Neural cell (in vitro differentiated cells): ENCODE data around the gene CDR2. TPM values are rescaled to one million over a fixed set of nuclear protein-coding genes. Genes with fewer than 3 reads are reported as not detected.
"Not testable (repeated sequence)": the region's sequence is repeated elsewhere in the genome, so short reads cannot be mapped to it uniquely, and the experiment has no call there.

Experiments used
- H2AFZ ChIP-seq: fragments of 200-600, 300-800 bp; sonication (generic), shearing (Covaris generic); 2 replicates; pipeline ENCODE4 v1.6.0; 2014; ENCODE audit warnings: low read depth, mild to moderate bottlenecking, antibody characterized with exemption, low read length, moderate library complexity
- H3F3A ChIP-seq: fragments of 200-600 bp; shearing (Covaris generic); 2 replicates; pipeline ENCODE4 v1.6.1; 2016; ENCODE audit warnings: mild to moderate bottlenecking, moderate library complexity, mixed read lengths, antibody characterized with exemption, low read length; ENCODE audit not compliant: insufficient read depth, poor library complexity, severe bottlenecking
- H3K27ac ChIP-seq: fragments of 200-600, 300-800 bp; sonication (generic), shearing (Covaris generic); 2 replicates; pipeline ENCODE4 v1.5.1; 2014; ENCODE audit warnings: mild to moderate bottlenecking, low read length, moderate library complexity
- H3K27me3 ChIP-seq: fragments of 300-800, 200-600 bp; sonication (generic), shearing (Covaris generic); 2 replicates; pipeline ENCODE4 v1.6.0; 2014; ENCODE audit warnings: mild to moderate bottlenecking, low read depth, low read length, moderate library complexity; ENCODE audit not compliant: insufficient read depth
- H3K36me3 ChIP-seq: fragments of 300-800, 200-600 bp; sonication (generic), shearing (Covaris generic); 2 replicates; pipeline ENCODE4 v1.5.1; 2014; ENCODE audit warnings: mild to moderate bottlenecking, antibody characterized with exemption, low read length, moderate library complexity; ENCODE audit not compliant: insufficient read depth
- H3K4me2 ChIP-seq: fragments of 300-800, 200-600 bp; sonication (generic), shearing (Covaris generic); 2 replicates; pipeline ENCODE4 v1.6.0; 2014; ENCODE audit warnings: mild to moderate bottlenecking, low read length
- H3K4me3 ChIP-seq: fragments of 300-800, 200-600 bp; sonication (generic), shearing (Covaris generic); 2 replicates; pipeline ENCODE4 v1.5.1; 2014; ENCODE audit warnings: mild to moderate bottlenecking, low read length, moderate library complexity
- H3K79me2 ChIP-seq: fragments of 200-600 bp; shearing (Covaris generic); replicated peaks from 2 replicates; pipeline ENCODE4 v1.6.0; 2014; ENCODE audit warnings: mild to moderate bottlenecking, low read length, moderate library complexity; ENCODE audit not compliant: insufficient read depth
- H3K9ac ChIP-seq: fragments of 300-800, 200-600 bp; sonication (generic), shearing (Covaris generic); 2 replicates; pipeline ENCODE4 v1.6.1; 2016; ENCODE audit warnings: mild to moderate bottlenecking, low read length, mixed read lengths
- H3K9me2 ChIP-seq: fragments of 200-600 bp; shearing (Covaris generic); 2 replicates; pipeline ENCODE4 v1.6.1; 2016; ENCODE audit warnings: mild to moderate bottlenecking, low read length, mixed read lengths; ENCODE audit not compliant: insufficient read depth
- H3K9me3 ChIP-seq: fragments of 200-600, 300-800 bp; sonication (generic), shearing (Covaris generic); 2 replicates; pipeline ENCODE4 v1.6.1; 2016; ENCODE audit warnings: mild to moderate bottlenecking, mixed run types, low read length, moderate library complexity, mixed read lengths
- H4K20me1 ChIP-seq: fragments of 200-600 bp; shearing (Covaris generic); 2 replicates; pipeline ENCODE4 v1.6.1; 2016; ENCODE audit warnings: mild to moderate bottlenecking, mixed run types; ENCODE audit not compliant: insufficient read depth
- EP300 ChIP-seq: fragments of 450-650 bp; conservative IDR thresholded peaks from 2 replicates; pipeline ENCODE4 v1.6.1; 2014; ENCODE audit warnings: antibody characterized with exemption, mild to moderate bottlenecking, moderate library complexity; ENCODE audit not compliant: poor library complexity, severe bottlenecking
- EZH2 ChIP-seq: fragments of 200-600, 300-800 bp; shearing (Covaris generic), sonication (generic); IDR thresholded peaks from 2 replicates; pipeline ENCODE4 v1.6.1; 2014; ENCODE audit warnings: antibody characterized with exemption, low read length, borderline replicate concordance, mild to moderate bottlenecking; ENCODE audit not compliant: insufficient read depth, poor library complexity, severe bottlenecking
- MXI1 ChIP-seq: fragments of 450-650 bp; conservative IDR thresholded peaks from 2 replicates; pipeline ENCODE4 v1.6.1; 2014; ENCODE audit warnings: antibody characterized with exemption, mild to moderate bottlenecking; ENCODE audit not compliant: poor library complexity, severe bottlenecking
- POLR2AphosphoS5 ChIP-seq: IDR thresholded peaks from 2 replicates; pipeline ENCODE4 v1.6.1; 2012
- RAD21 ChIP-seq: fragments of 450-650 bp; conservative IDR thresholded peaks from 2 replicates; pipeline ENCODE4 v1.6.1; 2014; ENCODE audit warnings: antibody characterized with exemption, mild to moderate bottlenecking, moderate library complexity
- SMC3 ChIP-seq: fragments of 450-650 bp; conservative IDR thresholded peaks from 2 replicates; pipeline ENCODE4 v1.6.1; 2014; ENCODE audit warnings: antibody characterized with exemption, mild to moderate bottlenecking, moderate library complexity; ENCODE audit not compliant: poor library complexity
- TAF1 ChIP-seq: IDR thresholded peaks from 2 replicates; pipeline ENCODE4 v1.6.1; 2012; ENCODE audit warnings: low read depth
- polyA plus RNA-seq: library from polyadenylated mRNA; depleted of rRNA; stranded (reverse); fragments of >200 nt; gene quantifications from 2 replicates; pipeline ENCODE4 v1.2.3, GENCODE V29; 2014
- TF ChIP-seq, protein P1 (sequence below): fragments of 450-650 bp; IDR thresholded peaks from 2 replicates; pipeline ENCODE4 v1.5.1; 2014; ENCODE audit warnings: antibody characterized with exemption, mild to moderate bottlenecking, moderate library complexity; ENCODE audit not compliant: poor library complexity, severe bottlenecking
- TF ChIP-seq, protein P2 (sequence below): IDR thresholded peaks from 2 replicates; pipeline ENCODE4 v1.6.1; 2012; ENCODE audit warnings: borderline replicate concordance

The CDR2 gene
- polyA plus RNA-seq, 1 donor from 2014 or later = 17.8 TPM

DNA sequence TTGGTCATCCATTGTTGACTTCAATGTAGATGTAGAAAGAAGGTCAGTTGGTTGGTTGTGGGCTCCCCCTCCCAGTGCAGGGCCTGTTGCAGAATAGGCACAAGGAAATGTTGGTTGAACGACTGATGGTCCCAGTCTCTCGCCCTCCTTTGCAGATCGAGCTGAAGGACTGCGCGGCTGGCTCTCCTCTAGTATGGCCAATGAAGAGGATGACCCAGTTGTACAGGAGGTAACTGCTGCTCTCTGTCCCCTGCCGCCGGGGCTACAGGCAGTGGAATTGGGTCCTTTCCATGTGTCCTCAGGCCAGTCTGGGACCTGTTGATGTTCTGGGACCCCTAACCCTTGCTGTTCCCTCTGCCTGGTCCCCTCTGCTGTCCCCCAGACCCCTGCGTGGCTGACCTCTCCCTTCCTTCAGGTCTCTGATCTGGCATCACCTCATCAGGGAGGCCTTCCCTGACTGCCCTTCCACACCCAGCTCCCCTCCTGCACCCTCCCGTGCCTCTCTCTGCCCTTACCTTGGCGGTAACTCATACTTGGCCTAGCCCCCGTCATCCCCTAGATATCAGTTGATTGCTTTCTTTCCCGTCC lies 71.5 kb downstream of the CDR2 start:
- no peak overlapping the region for H2AFZ ChIP-seq
- H3K27me3 ChIP-seq = no peaks in the 10 kb centered on the region
- no peak overlapping the region for H3K27ac ChIP-seq
- no peaks in the 10 kb centered on the region for H3K9me2 ChIP-seq
- no peak overlapping the region for H3K4me2 ChIP-seq
- H3K9me3 ChIP-seq = no peaks in the 10 kb centered on the region
- H3K36me3 ChIP-seq = no peaks in the 10 kb centered on the region
- no peak for TF ChIP-seq POLR2AphosphoS5
- no peak for TF ChIP-seq SMC3
- TF ChIP-seq MXI1 = no peak
- TF ChIP-seq, protein P1, sequence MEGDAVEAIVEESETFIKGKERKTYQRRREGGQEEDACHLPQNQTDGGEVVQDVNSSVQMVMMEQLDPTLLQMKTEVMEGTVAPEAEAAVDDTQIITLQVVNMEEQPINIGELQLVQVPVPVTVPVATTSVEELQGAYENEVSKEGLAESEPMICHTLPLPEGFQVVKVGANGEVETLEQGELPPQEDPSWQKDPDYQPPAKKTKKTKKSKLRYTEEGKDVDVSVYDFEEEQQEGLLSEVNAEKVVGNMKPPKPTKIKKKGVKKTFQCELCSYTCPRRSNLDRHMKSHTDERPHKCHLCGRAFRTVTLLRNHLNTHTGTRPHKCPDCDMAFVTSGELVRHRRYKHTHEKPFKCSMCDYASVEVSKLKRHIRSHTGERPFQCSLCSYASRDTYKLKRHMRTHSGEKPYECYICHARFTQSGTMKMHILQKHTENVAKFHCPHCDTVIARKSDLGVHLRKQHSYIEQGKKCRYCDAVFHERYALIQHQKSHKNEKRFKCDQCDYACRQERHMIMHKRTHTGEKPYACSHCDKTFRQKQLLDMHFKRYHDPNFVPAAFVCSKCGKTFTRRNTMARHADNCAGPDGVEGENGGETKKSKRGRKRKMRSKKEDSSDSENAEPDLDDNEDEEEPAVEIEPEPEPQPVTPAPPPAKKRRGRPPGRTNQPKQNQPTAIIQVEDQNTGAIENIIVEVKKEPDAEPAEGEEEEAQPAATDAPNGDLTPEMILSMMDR = no peak
- TF ChIP-seq EZH2 = no peak
- no peak for TF ChIP-seq EP300
- no peak for TF ChIP-seq TAF1
- no peak for TF ChIP-seq RAD21
- TF ChIP-seq, protein P2, sequence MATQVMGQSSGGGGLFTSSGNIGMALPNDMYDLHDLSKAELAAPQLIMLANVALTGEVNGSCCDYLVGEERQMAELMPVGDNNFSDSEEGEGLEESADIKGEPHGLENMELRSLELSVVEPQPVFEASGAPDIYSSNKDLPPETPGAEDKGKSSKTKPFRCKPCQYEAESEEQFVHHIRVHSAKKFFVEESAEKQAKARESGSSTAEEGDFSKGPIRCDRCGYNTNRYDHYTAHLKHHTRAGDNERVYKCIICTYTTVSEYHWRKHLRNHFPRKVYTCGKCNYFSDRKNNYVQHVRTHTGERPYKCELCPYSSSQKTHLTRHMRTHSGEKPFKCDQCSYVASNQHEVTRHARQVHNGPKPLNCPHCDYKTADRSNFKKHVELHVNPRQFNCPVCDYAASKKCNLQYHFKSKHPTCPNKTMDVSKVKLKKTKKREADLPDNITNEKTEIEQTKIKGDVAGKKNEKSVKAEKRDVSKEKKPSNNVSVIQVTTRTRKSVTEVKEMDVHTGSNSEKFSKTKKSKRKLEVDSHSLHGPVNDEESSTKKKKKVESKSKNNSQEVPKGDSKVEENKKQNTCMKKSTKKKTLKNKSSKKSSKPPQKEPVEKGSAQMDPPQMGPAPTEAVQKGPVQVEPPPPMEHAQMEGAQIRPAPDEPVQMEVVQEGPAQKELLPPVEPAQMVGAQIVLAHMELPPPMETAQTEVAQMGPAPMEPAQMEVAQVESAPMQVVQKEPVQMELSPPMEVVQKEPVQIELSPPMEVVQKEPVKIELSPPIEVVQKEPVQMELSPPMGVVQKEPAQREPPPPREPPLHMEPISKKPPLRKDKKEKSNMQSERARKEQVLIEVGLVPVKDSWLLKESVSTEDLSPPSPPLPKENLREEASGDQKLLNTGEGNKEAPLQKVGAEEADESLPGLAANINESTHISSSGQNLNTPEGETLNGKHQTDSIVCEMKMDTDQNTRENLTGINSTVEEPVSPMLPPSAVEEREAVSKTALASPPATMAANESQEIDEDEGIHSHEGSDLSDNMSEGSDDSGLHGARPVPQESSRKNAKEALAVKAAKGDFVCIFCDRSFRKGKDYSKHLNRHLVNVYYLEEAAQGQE = no peak
- H3K79me2 ChIP-seq = peaks cover 8% of the 10 kb centered on the region
- H4K20me1 ChIP-seq = no peaks in the 10 kb centered on the region
- no peak overlapping the region for H3K4me3 ChIP-seq
- no peaks in the 10 kb centered on the region for H3F3A ChIP-seq
- H3K9ac ChIP-seq = no peak overlapping the region

DNA sequence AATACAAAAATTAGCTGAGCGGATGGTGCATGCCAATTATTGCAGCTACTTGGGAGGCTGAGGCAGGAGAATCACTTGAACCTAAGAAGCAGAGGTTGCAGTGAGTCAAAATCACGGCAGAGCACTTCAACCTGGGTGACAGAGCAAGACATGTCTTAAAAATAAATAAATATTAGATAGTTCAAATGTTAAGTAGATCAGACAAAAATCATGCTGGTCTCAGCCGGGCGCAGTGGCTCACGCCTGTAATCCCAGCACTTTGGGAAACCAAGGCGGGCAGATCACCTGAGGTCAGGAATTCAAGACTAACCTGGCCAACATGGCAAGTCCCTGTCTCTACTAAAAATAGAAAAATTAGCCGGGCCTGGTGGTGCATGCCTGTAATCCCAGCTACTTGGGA lies 73.0 kb downstream of the CDR2 start:
- not testable (repeated sequence) for H3F3A ChIP-seq, H3K4me3 ChIP-seq, H3K27me3 ChIP-seq, H3K36me3 ChIP-seq, H3K4me2 ChIP-seq, H2AFZ ChIP-seq, H3K9ac ChIP-seq, H3K9me2 ChIP-seq, H3K27ac ChIP-seq, H4K20me1 ChIP-seq, H3K9me3 ChIP-seq, H3K79me2 ChIP-seq
